DMS79 treated with DMSO at 0.1 percent for 48 hours (cell line): ENCODE results near the gene EPN1.

Experiments
- DNase-seq: peaks from one replicate; lab custom pipeline; 2025; lab: John Stamatoyannopoulos, UW

The EPN1 gene

DNA sequence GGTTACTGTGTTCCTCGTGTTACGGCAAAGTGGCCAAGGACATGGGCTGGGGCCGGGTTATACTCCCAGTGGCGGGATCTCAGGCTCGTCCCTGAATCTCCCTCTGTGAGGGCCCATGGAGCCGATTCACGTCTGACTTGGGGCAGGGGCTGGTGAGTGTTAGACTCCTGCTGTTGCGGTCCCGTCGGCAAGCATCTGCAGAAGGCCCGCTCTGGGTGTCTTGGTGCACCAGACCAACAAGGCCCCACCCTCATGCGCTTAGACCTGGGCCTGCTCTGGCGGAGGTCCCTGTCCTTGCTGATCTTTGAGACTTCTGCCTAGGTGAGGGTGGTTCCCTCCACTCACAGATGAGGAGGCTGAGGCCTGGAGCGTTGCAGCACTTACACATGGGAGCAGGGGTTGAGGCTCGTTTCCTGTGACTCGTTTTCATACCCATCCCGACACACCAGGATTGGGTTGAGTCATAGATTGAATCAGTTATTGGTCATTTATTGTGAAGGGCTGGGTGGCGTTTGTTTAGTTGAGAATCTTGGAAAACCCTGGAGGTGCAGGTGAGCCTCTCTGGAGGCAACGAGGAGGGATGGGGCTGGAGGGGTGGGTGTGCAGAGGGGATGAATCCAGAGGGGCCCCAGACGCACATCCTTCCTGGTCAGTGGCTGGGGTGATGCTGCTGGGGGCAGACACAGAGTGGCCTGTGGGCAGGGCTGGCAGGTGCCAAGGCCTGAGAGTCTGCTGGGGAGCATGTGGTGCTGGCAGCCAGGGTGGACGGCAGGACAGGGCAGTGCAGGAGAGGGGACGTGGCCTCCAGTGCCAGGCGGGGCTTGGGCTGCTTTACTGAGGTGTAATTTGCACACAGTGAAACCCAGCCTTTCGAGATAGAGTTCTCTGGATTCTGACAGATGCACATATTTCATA lies 4.6 kb downstream of the EPN1 start:
- no peak for DNase-seq

DNA sequence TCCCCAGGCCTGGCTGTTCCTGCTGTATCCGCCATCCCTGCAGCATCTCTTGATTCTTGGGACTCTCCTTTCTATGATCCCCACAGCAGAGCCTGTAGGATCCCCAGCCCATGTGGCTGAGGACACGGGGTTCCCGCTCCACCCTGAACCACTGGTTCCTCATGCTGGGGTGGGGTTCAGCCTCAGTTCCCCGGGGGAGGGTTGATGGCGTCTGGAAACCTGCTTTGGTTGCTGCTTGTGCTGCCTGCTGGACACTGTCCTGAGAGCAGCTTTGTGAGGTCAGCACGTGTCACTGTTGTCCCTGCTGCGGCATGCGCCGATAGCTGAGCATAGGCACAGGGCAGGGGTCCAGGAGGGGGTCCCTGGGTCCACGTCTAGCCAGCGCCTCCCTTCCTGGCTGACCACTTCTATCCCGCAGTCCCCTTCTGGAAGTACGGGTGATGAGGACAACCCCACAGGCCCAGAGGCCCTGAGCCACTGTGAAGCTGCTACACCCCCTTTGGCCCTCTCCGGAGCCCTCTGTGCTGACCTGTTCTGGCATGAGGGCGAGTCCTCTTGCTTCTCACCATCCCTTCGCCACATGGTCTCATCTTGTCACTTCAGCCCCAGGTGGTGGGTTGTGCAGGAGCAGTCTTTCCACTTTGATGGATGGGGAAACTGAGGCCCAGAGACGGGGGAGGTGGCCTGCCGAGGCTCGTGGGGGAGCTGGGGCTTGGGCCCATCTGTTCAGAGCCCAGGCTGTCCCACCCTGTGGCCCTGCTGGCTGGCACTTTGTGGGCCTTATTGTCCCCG lies 5.5 kb downstream of the EPN1 start:
- no peak for DNase-seq

- DNase-seq: no peak
Measured at GRCh38 chr19:55681131-55682092, 6.4 kb downstream of the EPN1 start.

GRCh38 chr19:55683449-55684261 lies 8.6 kb downstream of the EPN1 start:
- no peak for DNase-seq

DNA sequence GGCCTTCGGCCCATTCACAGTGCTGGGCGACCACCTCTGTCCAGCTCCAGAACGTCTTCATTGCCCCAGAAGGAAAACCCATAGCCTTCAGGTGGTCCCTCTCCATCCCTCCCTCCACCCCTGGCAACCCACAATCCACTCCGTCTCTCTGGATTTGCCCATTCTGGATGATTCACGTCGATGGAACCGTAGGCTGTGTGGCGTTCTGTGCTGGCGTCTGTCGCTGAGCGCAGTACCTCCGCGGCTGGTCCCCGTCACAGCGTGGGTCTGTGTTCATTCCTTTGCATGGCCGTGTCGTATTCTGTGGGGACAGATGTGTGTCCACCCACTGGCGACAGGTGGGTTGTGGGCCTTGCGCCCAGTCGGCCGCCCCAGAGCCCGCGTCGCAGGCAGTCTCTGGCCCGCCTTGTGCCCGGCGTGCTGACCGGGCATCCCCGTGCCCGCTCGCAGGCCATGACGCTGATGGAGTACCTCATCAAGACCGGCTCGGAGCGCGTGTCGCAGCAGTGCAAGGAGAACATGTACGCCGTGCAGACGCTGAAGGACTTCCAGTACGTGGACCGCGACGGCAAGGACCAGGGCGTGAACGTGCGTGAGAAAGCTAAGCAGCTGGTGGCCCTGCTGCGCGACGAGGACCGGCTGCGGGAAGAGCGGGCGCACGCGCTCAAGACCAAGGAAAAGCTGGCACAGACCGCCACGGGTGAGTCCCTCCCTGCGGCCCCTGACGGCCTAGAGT lies 10.1 kb downstream of the EPN1 start:
- DNase-seq: no peak

DNA sequence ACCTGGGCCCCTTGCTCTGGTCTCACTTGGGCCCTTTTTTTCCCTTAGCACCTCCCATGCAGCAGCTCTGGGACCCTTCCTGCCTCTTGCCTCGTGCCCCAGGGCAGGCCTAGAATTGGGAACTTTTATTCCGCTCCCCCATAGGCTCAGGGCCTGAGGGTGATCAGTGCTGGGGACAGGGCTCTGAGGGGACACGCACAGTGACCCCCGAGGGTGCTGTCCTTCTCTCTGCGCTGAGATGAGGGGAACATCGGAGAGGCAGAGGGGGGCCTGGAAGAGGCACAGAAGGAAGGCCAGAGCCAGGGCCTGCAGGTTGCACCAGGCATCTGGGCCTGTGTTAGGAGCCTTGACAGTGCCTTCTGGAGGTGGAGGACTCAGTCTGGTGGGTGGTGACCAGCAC lies 10.8 kb downstream of the EPN1 start:
- DNase-seq: no peak

DNA sequence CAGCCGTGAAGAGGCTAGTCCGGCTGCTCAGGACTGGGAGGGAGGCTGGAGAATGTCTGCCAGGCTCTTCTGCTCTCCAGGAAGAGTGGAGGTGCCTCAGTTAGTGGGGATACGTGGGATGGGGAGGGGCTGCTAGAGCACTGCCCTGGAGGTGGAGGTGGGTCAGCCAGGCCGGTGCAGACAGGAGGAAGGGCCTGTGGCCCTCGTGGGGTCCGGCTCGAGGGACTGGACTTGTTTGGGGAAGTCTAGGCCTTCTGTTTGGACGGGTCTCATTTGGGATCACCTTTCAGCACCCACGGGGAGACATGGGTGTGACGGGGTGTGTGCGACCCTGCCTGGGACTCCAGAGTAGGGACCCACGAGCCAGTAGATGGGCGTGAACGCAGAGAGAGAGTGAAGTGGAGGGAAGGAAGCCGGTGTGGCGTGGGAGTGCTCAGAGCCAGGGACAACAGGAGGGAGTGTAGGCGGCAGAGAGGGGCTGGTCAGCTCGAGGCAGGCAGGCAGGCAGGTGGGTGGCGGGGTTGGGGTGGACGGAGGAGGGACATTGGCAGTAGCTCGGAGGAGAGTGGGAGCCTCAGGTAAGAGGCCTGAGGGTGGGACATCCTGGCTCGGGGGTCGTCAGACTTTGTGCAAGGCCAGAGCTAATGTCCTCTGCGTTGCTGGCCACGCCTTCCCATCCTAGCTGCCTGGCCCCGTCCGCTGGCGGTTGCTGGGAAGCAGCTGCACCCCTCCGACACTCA lies 11.5 kb downstream of the EPN1 start:
- DNase-seq: no peak

GRCh38 chr19:55687281-55688201 lies 12.5 kb downstream of the EPN1 start:
- DNase-seq: no peak

DNA sequence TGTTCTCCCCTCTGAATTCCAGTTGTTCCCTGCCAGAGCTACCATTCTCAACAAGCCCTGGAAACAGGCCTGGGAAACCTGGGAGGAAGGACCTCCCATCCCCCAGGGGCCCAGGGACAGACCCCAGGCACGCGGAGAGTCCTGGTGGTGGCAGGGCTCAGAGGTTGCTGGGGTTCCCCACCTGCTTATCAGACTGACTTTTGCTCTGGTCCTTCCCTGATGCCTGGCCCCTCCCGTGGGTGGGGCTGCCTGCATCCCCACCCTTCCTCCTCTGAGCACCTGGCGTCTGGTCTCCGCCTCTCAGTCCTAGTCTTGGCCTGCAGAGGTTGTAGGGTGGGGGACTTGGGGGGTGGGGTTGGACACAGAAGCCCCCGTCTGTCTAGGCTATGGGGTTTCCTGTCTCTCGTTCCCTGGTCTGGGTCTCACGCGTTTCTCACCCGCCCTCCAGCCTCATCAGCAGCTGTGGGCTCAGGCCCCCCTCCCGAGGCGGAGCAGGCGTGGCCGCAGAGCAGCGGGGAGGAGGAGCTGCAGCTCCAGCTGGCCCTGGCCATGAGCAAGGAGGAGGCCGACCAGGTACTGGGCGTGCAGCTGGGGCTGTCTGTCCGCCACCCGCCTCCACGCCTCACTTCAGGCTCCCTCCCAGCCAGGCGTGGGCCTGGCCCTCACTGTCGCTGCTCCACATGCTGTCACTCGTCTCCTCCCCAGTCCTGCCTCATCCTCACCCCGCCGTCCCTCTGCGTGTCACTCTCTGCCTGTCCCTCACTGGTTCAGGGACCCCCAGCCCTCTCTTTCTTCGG lies 13.6 kb downstream of the EPN1 start:
- no peak for DNase-seq

DNA sequence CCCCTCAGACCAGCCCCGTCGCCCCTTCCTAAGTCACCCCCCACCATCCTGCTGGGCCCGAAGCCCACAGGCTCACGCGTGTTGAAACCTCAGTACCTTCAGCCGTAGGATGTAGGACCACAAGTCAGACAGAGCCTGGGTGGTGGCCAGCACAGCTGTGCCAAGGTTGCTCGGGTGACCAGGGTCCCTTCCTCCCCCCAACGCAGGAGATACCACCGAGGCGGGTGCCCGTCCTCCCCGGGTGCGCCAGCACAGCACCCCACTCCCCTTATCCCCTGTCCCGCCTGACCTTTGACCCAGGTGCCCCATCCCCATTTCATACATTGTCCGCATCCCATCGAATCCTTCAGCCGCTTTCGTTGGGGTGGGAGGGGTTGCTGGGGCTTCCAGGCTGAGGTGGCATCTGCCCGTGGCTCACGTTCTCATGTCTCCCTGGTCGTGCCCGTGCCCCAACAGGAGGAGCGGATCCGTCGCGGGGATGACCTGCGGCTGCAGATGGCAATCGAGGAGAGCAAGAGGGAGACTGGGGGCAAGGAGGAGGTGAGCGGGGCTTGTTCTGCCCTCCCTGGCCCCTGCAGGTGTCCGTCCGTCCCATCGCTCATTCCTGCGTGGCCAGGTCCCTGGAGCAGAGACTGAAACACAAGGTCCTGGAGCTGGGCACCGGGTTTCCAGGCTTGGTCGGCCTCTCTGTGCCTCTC lies 14.5 kb downstream of the EPN1 start:
- DNase-seq: no peak

DNA sequence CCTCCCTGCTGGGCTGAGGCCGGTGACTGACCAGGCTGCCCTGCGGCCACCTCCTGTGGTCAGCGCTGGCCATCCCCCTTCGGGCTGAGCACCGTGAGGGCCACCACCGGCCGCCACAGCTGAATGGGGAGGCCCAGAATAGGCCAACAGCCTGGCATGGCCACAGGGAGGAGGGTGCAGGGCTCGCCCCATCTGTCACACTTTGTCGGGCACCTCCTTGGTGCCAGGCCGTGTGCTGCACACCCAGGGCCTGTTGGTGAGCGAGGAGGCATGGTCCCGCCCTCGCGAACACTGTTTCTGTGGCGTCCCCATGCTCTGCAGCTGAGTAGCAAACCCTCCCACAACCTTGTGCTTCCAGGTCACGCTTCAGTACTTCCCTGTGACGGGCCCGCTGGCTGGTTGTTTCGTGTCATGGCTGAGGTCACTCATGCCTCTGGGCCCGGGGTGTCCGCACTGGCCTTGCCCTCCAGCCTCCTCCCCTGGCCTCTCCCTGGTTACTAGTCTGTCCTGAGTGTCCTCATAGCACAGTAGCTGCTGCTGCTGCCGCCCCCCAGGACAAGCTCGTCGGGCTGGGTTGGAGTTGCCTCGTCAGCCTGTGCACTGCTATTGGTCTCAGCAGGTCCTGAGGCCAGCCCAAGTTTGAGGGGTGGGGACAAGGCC lies 15.2 kb downstream of the EPN1 start:
- no peak for DNase-seq

DNA sequence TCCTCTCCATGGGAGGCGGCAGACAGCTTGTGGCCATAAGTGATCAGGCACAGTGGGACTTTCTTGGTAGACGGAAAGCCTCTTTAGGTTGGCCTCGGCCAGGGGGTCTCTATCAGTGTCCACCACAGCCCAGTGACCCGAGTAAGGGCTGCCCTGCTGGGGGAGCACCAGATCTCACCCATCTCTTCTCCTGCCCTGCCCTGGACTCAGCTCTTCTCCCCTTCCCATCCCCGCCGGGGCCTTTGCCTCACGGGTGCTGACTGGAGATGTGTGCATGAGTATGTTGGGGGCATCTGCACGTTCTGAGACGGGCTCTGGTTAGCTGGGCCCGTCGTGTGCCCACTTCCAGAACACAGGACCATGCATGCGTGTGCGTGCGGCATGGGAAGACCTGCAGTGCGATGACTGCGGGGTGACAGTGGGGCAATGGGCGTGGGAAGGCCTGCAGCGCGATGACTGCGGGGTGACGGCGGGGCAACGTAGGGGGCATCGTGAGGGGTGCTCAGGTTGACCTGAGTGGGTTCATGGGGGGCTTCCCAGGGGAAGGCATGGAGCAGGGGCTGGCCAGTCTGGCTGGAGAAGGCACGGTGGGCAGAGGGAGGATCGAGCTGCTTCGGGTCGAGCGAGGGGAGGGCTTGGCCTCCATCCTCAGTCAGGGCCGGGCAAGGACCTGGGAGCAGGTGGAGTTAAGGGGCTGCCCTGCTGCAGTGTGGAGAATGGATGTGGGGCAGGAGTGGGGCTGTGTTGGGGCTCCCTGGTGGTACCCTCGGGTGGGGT lies 15.9 kb downstream of the EPN1 start:
- no peak for DNase-seq

DNA sequence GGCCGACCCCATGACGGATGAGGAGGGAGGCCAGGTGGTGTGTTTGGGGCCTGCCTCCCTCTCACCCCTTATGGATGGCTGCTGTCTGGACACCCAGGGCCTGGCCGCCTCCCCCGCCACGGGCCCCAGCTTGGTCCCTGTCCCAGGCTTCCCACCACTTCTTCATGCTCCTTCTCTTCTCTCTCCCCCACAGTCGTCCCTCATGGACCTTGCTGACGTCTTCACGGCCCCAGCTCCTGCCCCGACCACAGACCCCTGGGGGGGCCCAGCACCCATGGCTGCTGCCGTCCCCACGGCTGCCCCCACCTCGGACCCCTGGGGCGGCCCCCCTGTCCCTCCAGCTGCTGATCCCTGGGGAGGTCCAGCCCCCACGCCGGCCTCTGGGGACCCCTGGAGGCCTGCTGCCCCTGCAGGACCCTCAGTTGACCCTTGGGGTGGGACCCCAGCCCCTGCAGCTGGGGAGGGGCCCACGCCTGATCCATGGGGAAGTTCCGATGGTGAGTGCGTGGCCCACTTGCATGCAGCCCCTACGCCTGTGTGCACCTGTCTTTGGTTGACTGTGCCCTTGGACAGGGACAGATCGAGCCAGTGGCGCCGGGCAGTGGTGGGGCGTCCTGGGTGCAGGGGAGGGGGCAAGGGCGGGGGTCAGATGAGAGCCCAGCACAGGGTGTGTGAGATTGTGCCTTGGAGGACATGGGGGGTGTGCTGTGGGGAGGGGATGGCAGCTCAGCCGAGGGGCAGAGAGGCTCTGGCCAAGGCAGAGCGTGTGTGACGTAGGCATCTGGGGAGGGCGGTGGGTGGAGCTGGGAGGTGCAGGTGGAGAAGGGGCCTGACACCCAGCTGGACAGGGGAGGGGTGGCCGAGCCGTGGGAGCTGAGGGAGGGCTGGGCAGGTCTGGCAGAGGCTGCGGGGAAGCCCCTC lies 16.8 kb downstream of the EPN1 start:
- DNase-seq: no peak

- no peak for DNase-seq
Measured at GRCh38 chr19:55692681-55693081, 17.7 kb downstream of the EPN1 start.
